ENCODE measurements around the gene KCNF1.

The KCNF1 gene

DNA sequence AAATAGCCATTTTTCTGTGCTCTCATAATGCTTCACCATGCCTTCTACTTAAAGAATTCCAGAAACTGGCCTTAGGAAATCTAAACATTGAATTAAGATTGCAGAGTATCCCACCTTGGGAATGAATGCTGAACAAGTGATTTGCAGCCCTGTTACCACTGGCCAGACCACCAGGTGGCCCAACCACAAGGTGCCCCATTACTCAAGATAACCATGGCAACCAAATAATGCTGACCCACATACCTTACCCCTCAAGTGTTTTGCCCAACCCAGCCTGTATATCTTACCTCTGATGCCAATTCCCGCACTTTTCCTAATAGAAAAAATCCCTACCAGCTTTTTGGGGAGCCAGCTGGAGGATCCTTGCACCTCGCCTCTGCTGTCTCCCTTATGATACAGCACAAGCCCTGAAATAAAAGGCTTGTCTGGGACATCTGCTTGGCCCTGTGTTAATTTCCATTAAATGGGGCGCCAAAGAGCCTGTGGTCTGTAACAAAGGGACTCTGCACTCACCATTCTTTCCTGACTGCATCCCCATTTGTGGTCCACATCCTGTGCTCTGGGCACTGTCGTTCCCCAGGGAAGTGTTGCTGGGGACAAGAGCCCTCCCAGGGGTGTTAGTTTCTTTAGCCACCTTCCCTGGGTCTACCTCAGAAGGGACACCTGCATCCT is 17.3 kb upstream of the KCNF1 start:
- no CpG with 5 or more reads among the region's 4 CpGs for WGBS (ENCODE audit: extremely low coverage, insufficient coverage, insufficient read length)
- Histone ChIP-seq H2BK5ac (ENCODE audit: low read depth, low read length, poor library complexity) (no peak overlapping the region), H3K14ac (ENCODE audit: low read length) (no peak overlapping the region), H3K27me3 (ENCODE audit: insufficient read depth, low read length) (no peaks in the 10 kb centered on the region), H3K27ac (ENCODE audit: low read depth, low read length) (no peak overlapping the region), H3K79me2 (ENCODE audit: control insufficient read depth, insufficient read depth, low read length, poor library complexity) (no peaks in the 10 kb centered on the region), H2AFZ (ENCODE audit: insufficient read depth, low read length, poor library complexity) (no peak overlapping the region), H3K9me3 (ENCODE audit: insufficient read depth, low read depth, low read length) (peaks cover 2% of the 10 kb centered on the region), H3K4me2 (ENCODE audit: low read length) (no peak overlapping the region), H4K12ac (ENCODE audit: low read depth, low read length) (no peak overlapping the region), H4K8ac (ENCODE audit: low read depth, low read length) (no peak overlapping the region), H3K4ac (ENCODE audit: low read depth, low read length) (no peak overlapping the region), H3K4me1 (ENCODE audit: control insufficient read depth in 1 of 2, insufficient read depth in 2 of 2, low read length in 2 of 2) (no peaks in the 10 kb centered on the region), H4K91ac (ENCODE audit: low read depth, low read length) (no peak overlapping the region), H3K23ac (ENCODE audit: low read length) (no peak overlapping the region), H3K18ac (ENCODE audit: low read length) (no peak overlapping the region), H2AK5ac (ENCODE audit: low read length) (no peak overlapping the region), H3K36me3 (ENCODE audit: control insufficient read depth in 1 of 2, insufficient read depth in 2 of 2, low read length in 2 of 2) (no peaks in the 10 kb centered on the region), H2BK120ac (ENCODE audit: insufficient read depth, low read length, poor library complexity) (no peak overlapping the region), H2BK12ac (ENCODE audit: low read length) (no peak overlapping the region), H3K9ac (ENCODE audit: low read length) (no peak overlapping the region), H3K79me1 (ENCODE audit: low read length) (no peaks in the 10 kb centered on the region), H3K4me3 (ENCODE audit: low read depth, low read length) (no peak overlapping the region)
- DNase-seq, result no peak

- Histone ChIP-seq H2AK5ac (ENCODE audit: low read length) (no peak overlapping the region), H3K4ac (ENCODE audit: low read depth, low read length) (no peak overlapping the region), H4K12ac (ENCODE audit: low read depth, low read length) (no peak overlapping the region), H3K18ac (ENCODE audit: low read length) (no peak overlapping the region), H3K36me3 (ENCODE audit: control insufficient read depth in 1 of 2, insufficient read depth in 2 of 2, low read length in 2 of 2) (no peaks in the 10 kb centered on the region), H3K4me3 (ENCODE audit: low read depth, low read length) (no peak overlapping the region), H3K9me3 (ENCODE audit: insufficient read depth, low read depth, low read length) (no peaks in the 10 kb centered on the region), H4K8ac (ENCODE audit: low read depth, low read length) (no peak overlapping the region), H4K91ac (ENCODE audit: low read depth, low read length) (no peak overlapping the region), H3K23ac (ENCODE audit: low read length) (no peak overlapping the region), H2BK120ac (ENCODE audit: insufficient read depth, low read length, poor library complexity) (no peak overlapping the region), H3K27me3 (ENCODE audit: insufficient read depth, low read length) (no peaks in the 10 kb centered on the region), H3K4me2 (ENCODE audit: low read length) (no peak overlapping the region), H3K4me1 (ENCODE audit: control insufficient read depth in 1 of 2, insufficient read depth in 2 of 2, low read length in 2 of 2) (no peaks in the 10 kb centered on the region), H3K14ac (ENCODE audit: low read length) (no peak overlapping the region), H3K79me1 (ENCODE audit: low read length) (no peaks in the 10 kb centered on the region), H3K9ac (ENCODE audit: low read length) (no peak overlapping the region), H2BK5ac (ENCODE audit: low read depth, low read length, poor library complexity) (no peak overlapping the region), H3K79me2 (ENCODE audit: control insufficient read depth, insufficient read depth, low read length, poor library complexity) (no peaks in the 10 kb centered on the region), H2BK12ac (ENCODE audit: low read length) (no peak overlapping the region), H2AFZ (ENCODE audit: insufficient read depth, low read length, poor library complexity) (no peak overlapping the region), H3K27ac (ENCODE audit: low read depth, low read length) (no peak overlapping the region)
- no peak for DNase-seq
- WGBS (ENCODE audit: extremely low coverage, insufficient coverage, insufficient read length), result no CpG with 5 or more reads among the region's 2 CpGs
Measured at GRCh38 chr2:10895231-10895630, 16.5 kb upstream of the KCNF1 start.

GRCh38 chr2:10897956-10898355 is 13.8 kb upstream of the KCNF1 start:
- Histone ChIP-seq H2BK120ac (ENCODE audit: insufficient read depth, low read length, poor library complexity) (no peak overlapping the region), H2BK12ac (ENCODE audit: low read length) (no peak overlapping the region), H2AFZ (ENCODE audit: insufficient read depth, low read length, poor library complexity) (no peak overlapping the region), H3K4ac (ENCODE audit: low read depth, low read length) (no peak overlapping the region), H2AK5ac (ENCODE audit: low read length) (no peak overlapping the region), H3K18ac (ENCODE audit: low read length) (no peak overlapping the region), H4K8ac (ENCODE audit: low read depth, low read length) (no peak overlapping the region), H2BK5ac (ENCODE audit: low read depth, low read length, poor library complexity) (no peak overlapping the region), H3K9me3 (ENCODE audit: insufficient read depth, low read depth, low read length) (no peaks in the 10 kb centered on the region), H3K4me2 (ENCODE audit: low read length) (no peak overlapping the region), H3K36me3 (ENCODE audit: control insufficient read depth in 1 of 2, insufficient read depth in 2 of 2, low read length in 2 of 2) (no peaks in the 10 kb centered on the region), H4K12ac (ENCODE audit: low read depth, low read length) (no peak overlapping the region), H3K79me1 (ENCODE audit: low read length) (no peaks in the 10 kb centered on the region), H3K23ac (ENCODE audit: low read length) (no peak overlapping the region), H3K79me2 (ENCODE audit: control insufficient read depth, insufficient read depth, low read length, poor library complexity) (no peaks in the 10 kb centered on the region), H3K4me3 (ENCODE audit: low read depth, low read length) (no peak overlapping the region), H3K27me3 (ENCODE audit: insufficient read depth, low read length) (no peaks in the 10 kb centered on the region), H3K14ac (ENCODE audit: low read length) (no peak overlapping the region), H3K27ac (ENCODE audit: low read depth, low read length) (no peak overlapping the region), H4K91ac (ENCODE audit: low read depth, low read length) (no peak overlapping the region), H3K4me1 (ENCODE audit: control insufficient read depth in 1 of 2, insufficient read depth in 2 of 2, low read length in 2 of 2) (peaks cover 2 to 3% of the 10 kb centered on the region in 2 experiments), H3K9ac (ENCODE audit: low read length) (no peak overlapping the region)
- WGBS (ENCODE audit: extremely low coverage, insufficient coverage, insufficient read length), result no CpG with 5 or more reads among the region's 4 CpGs
- DNase-seq, result no peak

GRCh38 chr2:10900216-10901109 is 11.3 kb upstream of the KCNF1 start:
- no peak overlapping the region for H2AK5ac ChIP-seq (ENCODE audit: low read length)
- WGBS (ENCODE audit: extremely low coverage, insufficient coverage, insufficient read length), result no CpG with 5 or more reads among the region's 10 CpGs
- H2BK5ac ChIP-seq (ENCODE audit: low read depth, low read length, poor library complexity), result peak overlapping the region; percentile 66
- no peaks in the 10 kb centered on the region for H3K36me3 ChIP-seq (ENCODE audit: control insufficient read depth in 1 of 2, insufficient read depth in 2 of 2, low read length in 2 of 2)
- no peak overlapping the region for H3K4ac ChIP-seq (ENCODE audit: low read depth, low read length)
- H3K27me3 ChIP-seq (ENCODE audit: insufficient read depth, low read length), result no peaks in the 10 kb centered on the region
- peak overlapping the region; percentile 6 for H3K14ac ChIP-seq (ENCODE audit: low read length)
- H3K79me1 ChIP-seq (ENCODE audit: low read length), result no peaks in the 10 kb centered on the region
- no peak overlapping the region for H3K23ac ChIP-seq (ENCODE audit: low read length)
- H2BK120ac ChIP-seq (ENCODE audit: insufficient read depth, low read length, poor library complexity), result peak overlapping the region; percentile 18
- peak overlapping the region; percentile 64 for H2AFZ ChIP-seq (ENCODE audit: insufficient read depth, low read length, poor library complexity)
- H2BK12ac ChIP-seq (ENCODE audit: low read length), result peak overlapping the region; percentile 93
- peaks cover 2% of the 10 kb centered on the region for H3K9me3 ChIP-seq (ENCODE audit: insufficient read depth, low read depth, low read length)
- no peaks in the 10 kb centered on the region for H3K79me2 ChIP-seq (ENCODE audit: control insufficient read depth, insufficient read depth, low read length, poor library complexity)
- peaks cover 2 to 3% of the 10 kb centered on the region in 2 experiments for H3K4me1 ChIP-seq (ENCODE audit: control insufficient read depth in 1 of 2, insufficient read depth in 2 of 2, low read length in 2 of 2)
- H4K12ac ChIP-seq (ENCODE audit: low read depth, low read length), result no peak overlapping the region
- H4K91ac ChIP-seq (ENCODE audit: low read depth, low read length), result peak overlapping the region; percentile 88
- H3K4me2 ChIP-seq (ENCODE audit: low read length), result no peak overlapping the region
- H3K27ac ChIP-seq (ENCODE audit: low read depth, low read length), result peak overlapping the region; percentile 27
- H3K4me3 ChIP-seq (ENCODE audit: low read depth, low read length), result no peak overlapping the region
- DNase-seq, result peak; percentile 79 to 90
- peak overlapping the region; percentile 63 for H4K8ac ChIP-seq (ENCODE audit: low read depth, low read length)
- no peak overlapping the region for H3K9ac ChIP-seq (ENCODE audit: low read length)
- no peak overlapping the region for H3K18ac ChIP-seq (ENCODE audit: low read length)

All from trophoblast cell (in vitro differentiated cells and primary cell).